OCI-LY7 (cell line): ENCODE results near the gene RSPRY1. TPM values are rescaled to one million over a fixed set of nuclear protein-coding genes. Genes with fewer than 3 reads are reported as not detected.

Source experiments
- BruUV-seq: library from RNA; stranded (reverse); fragments of 400-500 nt; replicated peaks from 2 replicates; lab custom pipeline; 2021; lab: Mats Ljungman, UMichigan
- CTCF ChIA-PET: fragments of 300-600 bp; sonication (Branson Sonifier 250); formaldehyde crosslinking; loops from one replicate; lab custom pipeline; 2022; ENCODE audit warnings: antibody characterized with exemption; ENCODE audit not compliant: unreplicated experiment; lab: Charles Lee
- POLR2A ChIA-PET: fragments of 300-600 bp; sonication (Branson Sonifier 250); formaldehyde crosslinking; loops from one replicate; lab custom pipeline; 2022; ENCODE audit warnings: antibody characterized with exemption; lab: Charles Lee
- DNase-seq: peaks from one replicate; pipeline ENCODE4 v3.0.0-alpha.2; 2015; ENCODE audit warnings: low spot score
- H2AFZ ChIP-seq: fragments of 200-600 bp; sonication (generic), shearing (Covaris generic); 2 replicates; pipeline ENCODE4 v1.6.1; 2014; ENCODE audit warnings: mild to moderate bottlenecking, antibody characterized with exemption, low read length, moderate library complexity
- H3K27ac ChIP-seq: fragments of 200-600 bp; sonication (generic); 2 replicates; pipeline ENCODE4 v1.5.1; 2014; ENCODE audit warnings: mixed run types, low read depth, mild to moderate bottlenecking, moderate library complexity, low read length, inconsistent platforms; ENCODE audit not compliant: poor library complexity, severe bottlenecking
- H3K36me3 ChIP-seq: fragments of 200-600 bp; sonication (generic); 2 replicates; pipeline ENCODE4 v1.6.1; 2014; ENCODE audit warnings: mild to moderate bottlenecking, antibody characterized with exemption, low read length, moderate library complexity, mixed read lengths; ENCODE audit not compliant: insufficient read depth
- H3K4me1 ChIP-seq: fragments of 200-600 bp; sonication (generic); 2 replicates; pipeline ENCODE4 v1.5.1; 2014; ENCODE audit warnings: mild to moderate bottlenecking, low read length; ENCODE audit not compliant: insufficient read depth, poor library complexity, severe bottlenecking
- H3K4me2 ChIP-seq: fragments of 200-600 bp; sonication (generic); 2 replicates; pipeline ENCODE4 v1.6.1; 2014; ENCODE audit warnings: mild to moderate bottlenecking, low read length
- H3K4me3 ChIP-seq: fragments of 200-600 bp; sonication (generic); 2 replicates; pipeline ENCODE4 v1.5.1; 2014; ENCODE audit warnings: mild to moderate bottlenecking, low read depth, low read length; ENCODE audit not compliant: poor library complexity, severe bottlenecking
- H3K79me2 ChIP-seq: fragments of 200-600 bp; sonication (generic); 2 replicates; pipeline ENCODE4 v1.6.1; 2016; ENCODE audit warnings: low read depth, mild to moderate bottlenecking, low read length, moderate library complexity, mixed read lengths; ENCODE audit not compliant: insufficient read depth
- H3K9me2 ChIP-seq: fragments of 200-600 bp; sonication (generic); 2 replicates; pipeline ENCODE4 v1.6.1; 2016; ENCODE audit warnings: mild to moderate bottlenecking, low read length, mixed read lengths; ENCODE audit not compliant: insufficient read depth
- H3K9me3 ChIP-seq: fragments of 200-600 bp; sonication (generic); 2 replicates; pipeline ENCODE4 v1.6.1; 2014; ENCODE audit warnings: mild to moderate bottlenecking, mixed run types, low read length, mixed read lengths
- H4K20me1 ChIP-seq: fragments of 200-600 bp; sonication (generic); 2 replicates; pipeline ENCODE4 v1.6.1; 2014; ENCODE audit warnings: mild to moderate bottlenecking, antibody characterized with exemption, low read length, moderate library complexity, mixed read lengths; ENCODE audit not compliant: insufficient read depth
- EZH2phosphoT487 ChIP-seq: fragments of 200-600 bp; sonication (generic); IDR thresholded peaks from 2 replicates; pipeline ENCODE4 v1.6.1; 2018; ENCODE audit warnings: low read depth, borderline replicate concordance, mild to moderate bottlenecking, mixed run types, antibody characterized with exemption, low read length, moderate library complexity, mixed read lengths
- intact Hi-C: fragments of 100-400 bp; cut with micrococcal nuclease; formaldehyde crosslinking; loops from one replicate; pipeline ENCODE4 v1.10.0; 2022; ENCODE audit not compliant: unreplicated experiment
- total RNA-seq, 2 experiments: library from RNA; depleted of rRNA in 1 of 2; stranded (reverse); fragments of >200 nt in 1 of 2; shearing (Covaris generic) in 1 of 2; gene quantifications; 2 replicates each; pipeline ENCODE4 v1.2.3, GENCODE V29; 2014 to 2022
- TF ChIP-seq, protein P1 (sequence below): fragments of 200-600 bp; sonication (generic); conservative IDR thresholded peaks from 2 replicates; pipeline ENCODE4 v1.5.1; 2014; ENCODE audit warnings: mild to moderate bottlenecking, antibody characterized with exemption, low read length, moderate library complexity, mixed read lengths

Gene RSPRY1
- total RNA-seq, 2 experiments from 2014 or later = 17.1 to 25.2 TPM

DNA sequence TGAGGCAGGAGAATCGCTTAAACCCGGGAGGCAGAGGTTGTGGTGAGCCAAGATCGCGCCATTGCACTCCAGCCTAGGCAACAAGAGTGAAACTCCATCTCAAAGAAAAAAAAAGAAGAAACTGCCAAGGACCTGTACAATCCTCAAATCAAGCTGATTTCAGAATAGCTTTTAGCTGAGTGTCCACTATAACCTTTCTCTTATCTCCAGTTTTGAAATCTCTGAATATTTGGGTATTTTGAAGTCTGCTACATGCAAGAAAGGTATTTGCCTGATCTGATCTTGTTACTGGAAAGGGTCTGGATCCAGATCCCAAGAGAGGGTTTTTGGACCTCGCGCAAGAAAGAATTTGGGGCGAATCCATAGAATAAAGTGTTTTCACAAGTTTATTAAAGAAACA is 39.8 kb downstream of the RSPRY1 start:
- H3K9me3 ChIP-seq = no peaks in the 10 kb centered on the region
- CTCF ChIA-PET = no interaction called here

DNA sequence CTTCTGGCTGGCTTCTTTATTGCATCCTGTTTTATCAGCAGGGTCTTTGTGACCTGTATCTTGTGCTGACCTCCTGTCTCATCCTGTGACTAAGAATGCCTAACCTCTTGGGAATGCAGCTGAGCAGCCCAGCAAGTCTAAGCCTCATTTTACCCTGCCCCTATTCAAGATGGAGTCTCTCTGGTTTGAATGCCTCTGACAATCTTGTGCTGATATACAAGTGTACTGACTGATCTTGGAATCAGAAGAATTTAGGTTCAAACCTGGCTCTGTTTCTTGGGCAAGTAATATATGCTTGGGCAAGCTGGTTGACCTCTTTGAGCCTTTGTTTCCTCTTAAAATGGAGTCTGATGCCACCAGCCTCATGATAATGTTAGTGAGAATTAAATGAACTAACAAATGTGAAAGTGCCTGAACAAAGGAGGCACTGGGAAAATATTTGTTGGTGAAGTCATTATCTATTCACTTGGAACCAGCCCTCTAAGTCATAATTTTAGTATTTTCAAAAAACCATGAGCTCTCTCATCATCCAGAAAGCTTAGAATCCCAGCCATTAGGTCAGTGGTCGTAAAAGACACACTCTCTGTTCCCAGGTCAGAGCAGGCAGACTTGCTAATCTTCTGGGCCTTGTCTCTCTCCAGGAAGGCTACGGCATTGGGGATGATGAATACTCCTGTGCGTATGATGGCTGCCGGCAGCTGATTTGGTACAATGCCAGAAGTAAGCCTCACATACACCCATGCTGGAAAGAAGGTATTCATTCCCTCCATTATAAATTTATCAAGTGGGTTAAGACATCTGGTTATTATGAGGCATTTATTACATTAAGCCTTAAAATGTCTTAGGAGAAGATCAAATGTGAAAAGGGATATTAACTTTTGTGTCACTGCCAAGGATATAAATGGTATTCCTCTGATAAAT is 40.8 kb downstream of the RSPRY1 start:
- Histone ChIP-seq H3K36me3 (peaks cover 90% of the 10 kb centered on the region), H3K9me3 (no peaks in the 10 kb centered on the region), H3K9me2 (no peaks in the 10 kb centered on the region), H4K20me1 (no peaks in the 10 kb centered on the region), H2AFZ (no peak overlapping the region), H3K4me3 (no peak overlapping the region), H3K4me1 (no peaks in the 10 kb centered on the region), H3K27ac (no peak overlapping the region), H3K4me2 (no peak overlapping the region), H3K79me2 (no peaks in the 10 kb centered on the region)
- no peak for DNase-seq
- intact Hi-C loops = no loop called here
- BruUV-seq = no TSS peak
- ChIA-PET CTCF (no interaction called here), POLR2A (no interaction called here)
- TF ChIP-seq, protein P1, sequence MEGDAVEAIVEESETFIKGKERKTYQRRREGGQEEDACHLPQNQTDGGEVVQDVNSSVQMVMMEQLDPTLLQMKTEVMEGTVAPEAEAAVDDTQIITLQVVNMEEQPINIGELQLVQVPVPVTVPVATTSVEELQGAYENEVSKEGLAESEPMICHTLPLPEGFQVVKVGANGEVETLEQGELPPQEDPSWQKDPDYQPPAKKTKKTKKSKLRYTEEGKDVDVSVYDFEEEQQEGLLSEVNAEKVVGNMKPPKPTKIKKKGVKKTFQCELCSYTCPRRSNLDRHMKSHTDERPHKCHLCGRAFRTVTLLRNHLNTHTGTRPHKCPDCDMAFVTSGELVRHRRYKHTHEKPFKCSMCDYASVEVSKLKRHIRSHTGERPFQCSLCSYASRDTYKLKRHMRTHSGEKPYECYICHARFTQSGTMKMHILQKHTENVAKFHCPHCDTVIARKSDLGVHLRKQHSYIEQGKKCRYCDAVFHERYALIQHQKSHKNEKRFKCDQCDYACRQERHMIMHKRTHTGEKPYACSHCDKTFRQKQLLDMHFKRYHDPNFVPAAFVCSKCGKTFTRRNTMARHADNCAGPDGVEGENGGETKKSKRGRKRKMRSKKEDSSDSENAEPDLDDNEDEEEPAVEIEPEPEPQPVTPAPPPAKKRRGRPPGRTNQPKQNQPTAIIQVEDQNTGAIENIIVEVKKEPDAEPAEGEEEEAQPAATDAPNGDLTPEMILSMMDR = no peak
- no peak for TF ChIP-seq EZH2phosphoT487

More for the DNA sequence above, 39.8 kb downstream of the RSPRY1 start:
- no peaks in the 10 kb centered on the region for H3K4me1 ChIP-seq
- no peak overlapping the region for H3K4me2 ChIP-seq
- DNase-seq = no peak
- BruUV-seq = no TSS peak
- no peaks in the 10 kb centered on the region for H3K79me2 ChIP-seq
- TF ChIP-seq, protein P1 = no peak
- TF ChIP-seq EZH2phosphoT487 = no peak
- intact Hi-C loops = no loop called here
- POLR2A ChIA-PET = interaction anchor here (0.7 kb wide), 1 partner anchor 132 kb away, joined by 3 read pairs; no protein-coding TSS in a partner anchor
- no peaks in the 10 kb centered on the region for H4K20me1 ChIP-seq
- H3K27ac ChIP-seq = no peak overlapping the region
- H3K9me2 ChIP-seq = no peaks in the 10 kb centered on the region
- H2AFZ ChIP-seq = no peak overlapping the region
- no peak overlapping the region for H3K4me3 ChIP-seq
- H3K36me3 ChIP-seq = peaks cover 90% of the 10 kb centered on the region

DNA sequence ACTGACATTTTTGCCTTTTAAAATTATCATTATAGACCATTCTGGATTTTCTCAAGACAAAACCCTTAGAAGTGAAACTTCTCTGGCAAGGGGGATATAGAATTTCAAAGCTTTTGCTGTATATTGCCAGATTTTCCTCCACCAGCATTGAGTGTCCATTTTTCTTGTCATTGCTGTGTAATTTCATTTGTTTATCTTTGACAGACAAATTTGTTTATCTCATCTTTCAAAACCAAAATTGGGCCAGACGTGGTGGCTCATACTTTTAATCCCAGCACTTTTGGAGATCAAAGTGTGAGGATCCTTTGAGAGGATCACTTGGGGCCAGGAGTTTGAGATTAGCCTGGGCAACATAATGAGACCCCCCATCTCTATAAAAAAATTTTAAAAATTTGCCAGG is 43.0 kb downstream of the RSPRY1 start:
- ChIA-PET POLR2A (interaction anchor here (0.6 kb wide), 1 partner anchor 33 kb away, joined by 3 read pairs; no protein-coding TSS in a partner anchor), CTCF (no interaction called here)
- no peaks in the 10 kb centered on the region for H3K9me2 ChIP-seq
- TF ChIP-seq EZH2phosphoT487 = no peak
- TF ChIP-seq, protein P1 = no peak
- no TSS peak for BruUV-seq
- H3K4me2 ChIP-seq = no peak overlapping the region
- H3K4me1 ChIP-seq = peaks cover 2% of the 10 kb centered on the region
- H3K4me3 ChIP-seq = no peak overlapping the region
- H3K79me2 ChIP-seq = no peaks in the 10 kb centered on the region
- no peak overlapping the region for H3K27ac ChIP-seq
- peaks cover 92% of the 10 kb centered on the region for H3K36me3 ChIP-seq
- no peaks in the 10 kb centered on the region for H4K20me1 ChIP-seq
- DNase-seq = no peak
- no peaks in the 10 kb centered on the region for H3K9me3 ChIP-seq
- intact Hi-C loops = no loop called here
- no peak overlapping the region for H2AFZ ChIP-seq
